CD4-positive, alpha-beta T cell (primary cell): ENCODE results near the gene DYNLT4. TPM values are rescaled to one million over a fixed set of nuclear protein-coding genes. Genes with fewer than 3 reads are reported as not detected.
A peak's percentile ranks its signal among the peaks of the same experiment; 100 is the strongest.

Source experiments
- ATAC-seq: fragments of 200-7000 bp; cut with Tn5 transposase; one replicate; pipeline ENCODE4 v1.10.0; 2022; ENCODE audit warnings: mild to moderate bottlenecking; ENCODE audit not compliant: poor library complexity
- CTCF ChIA-PET: fragments of 350-600 bp; sonication (Branson Sonifier 250); formaldehyde crosslinking; loops from one replicate; lab custom pipeline; 2021; ENCODE audit warnings: antibody characterized with exemption, inconsistent platforms; lab: Charles Lee
- POLR2A ChIA-PET: fragments of 350-600 bp; sonication (Branson Sonifier 250); formaldehyde crosslinking; loops from one replicate; lab custom pipeline; 2021; ENCODE audit warnings: antibody characterized with exemption, inconsistent platforms; lab: Charles Lee
- DNase-seq, 14 experiments: peaks; one replicate each; pipeline ENCODE4 v3.0.0-alpha.2; 2013 to 2020; ENCODE audit warnings: mixed read lengths in 2 of 14
- H3K27ac ChIP-seq, 2 donors: one replicate each; pipeline versions ENCODE4 v1.5.1 to v1.7.0; 2013; ENCODE audit warnings: low read length in 2 of 2, low read depth in 1 of 2, mild to moderate bottlenecking in 1 of 2
- H3K27me3 ChIP-seq, 2 experiments: 1 replicate in 1 of 2; 2 replicates in 1 of 2; pipeline versions ENCODE4 v1.6.1 to v1.7.0; 2013; ENCODE audit warnings: low read length in 2 of 2, control low read depth in 1 of 2, mild to moderate bottlenecking in 1 of 2, moderate library complexity in 1 of 2; ENCODE audit not compliant: insufficient read depth in 2 of 2, control insufficient read depth in 1 of 2
- H3K36me3 ChIP-seq: one replicate; pipeline ENCODE4 v1.6.1; 2013; ENCODE audit warnings: low read length, control low read depth; ENCODE audit not compliant: insufficient read depth
- H3K4me1 ChIP-seq: one replicate; pipeline ENCODE4 v1.6.1; 2013; ENCODE audit warnings: low read length, control low read depth; ENCODE audit not compliant: insufficient read depth
- H3K4me3 ChIP-seq: one replicate; pipeline ENCODE4 v1.5.1; 2013; ENCODE audit warnings: mild to moderate bottlenecking, low read length, moderate library complexity
- H3K9me3 ChIP-seq, 2 experiments: 1 replicate in 1 of 2; 2 replicates in 1 of 2; pipeline versions ENCODE4 v1.6.1 to v1.7.0; 2013; ENCODE audit warnings: low read length in 2 of 2, mild to moderate bottlenecking in 2 of 2, control low read depth in 1 of 2, moderate library complexity in 1 of 2; ENCODE audit not compliant: control insufficient read depth in 1 of 2, insufficient read depth in 1 of 2
- H3K27ac Mint-ChIP-seq: one replicate; pipeline ENCODE4 v1.8.0; 2020; ENCODE audit warnings: mixed read lengths
- H3K27me3 Mint-ChIP-seq: one replicate; pipeline ENCODE4 v1.8.0; 2021; ENCODE audit warnings: mixed read lengths
- H3K36me3 Mint-ChIP-seq: one replicate; pipeline ENCODE4 v1.8.0; 2021; ENCODE audit warnings: low read depth, mixed read lengths
- H3K4me1 Mint-ChIP-seq: one replicate; pipeline ENCODE4 v1.8.0; 2021; ENCODE audit warnings: low read depth, mixed read lengths
- H3K4me3 Mint-ChIP-seq: one replicate; pipeline ENCODE4 v1.8.0; 2020; ENCODE audit warnings: mild to moderate bottlenecking, mixed read lengths
- H3K9me3 Mint-ChIP-seq: one replicate; pipeline ENCODE4 v1.8.0; 2020; ENCODE audit warnings: mixed read lengths
- intact Hi-C, 2 experiments: fragments of 100-400 bp; cut with DNase I in 1 of 2; cut with micrococcal nuclease in 1 of 2; formaldehyde crosslinking; loops; one replicate each; pipeline versions ENCODE4 v1.15.1 to v1.9.0; 2023 to 2025; cut with DNase I, micrococcal nuclease
- total RNA-seq, 174 experiments: library from RNA in 2 of 174; stranded (reverse) in 2 of 174; gene quantifications; one replicate each; pipeline ENCODE4 v1.2.3 and lab custom pipeline; 2021 to 2026
- TF ChIP-seq, protein P1 (sequence below): fragments of 200-600 bp; IDR thresholded peaks from one replicate; pipeline ENCODE4 v1.8.0; 2022; ENCODE audit warnings: antibody characterized with exemption, mild to moderate bottlenecking

DYNLT4 gene
- total RNA-seq, 2 experiments from 2014 or later, result 1.8 to 2.1 TPM

DNA sequence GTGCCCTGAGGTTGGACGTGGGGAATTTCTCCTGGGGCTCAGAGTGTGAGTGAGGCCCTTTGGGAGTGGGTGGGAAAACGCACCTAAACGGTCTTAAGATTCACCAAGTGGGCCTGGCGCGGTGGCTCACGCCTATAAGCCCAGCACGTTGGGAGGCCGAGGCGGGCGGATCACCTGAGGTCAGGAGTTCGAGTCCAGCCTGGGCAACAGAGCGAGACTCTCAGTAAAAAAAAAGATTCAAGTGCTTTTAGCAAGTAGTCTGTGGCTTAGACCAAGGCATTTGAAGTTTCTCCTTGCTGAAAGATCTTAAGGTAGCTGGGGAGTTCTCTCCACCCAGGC is 30.5 kb downstream of the DYNLT4 start:
- peaks cover 50% of the 10 kb centered on the region for H3K36me3 ChIP-seq

DNA sequence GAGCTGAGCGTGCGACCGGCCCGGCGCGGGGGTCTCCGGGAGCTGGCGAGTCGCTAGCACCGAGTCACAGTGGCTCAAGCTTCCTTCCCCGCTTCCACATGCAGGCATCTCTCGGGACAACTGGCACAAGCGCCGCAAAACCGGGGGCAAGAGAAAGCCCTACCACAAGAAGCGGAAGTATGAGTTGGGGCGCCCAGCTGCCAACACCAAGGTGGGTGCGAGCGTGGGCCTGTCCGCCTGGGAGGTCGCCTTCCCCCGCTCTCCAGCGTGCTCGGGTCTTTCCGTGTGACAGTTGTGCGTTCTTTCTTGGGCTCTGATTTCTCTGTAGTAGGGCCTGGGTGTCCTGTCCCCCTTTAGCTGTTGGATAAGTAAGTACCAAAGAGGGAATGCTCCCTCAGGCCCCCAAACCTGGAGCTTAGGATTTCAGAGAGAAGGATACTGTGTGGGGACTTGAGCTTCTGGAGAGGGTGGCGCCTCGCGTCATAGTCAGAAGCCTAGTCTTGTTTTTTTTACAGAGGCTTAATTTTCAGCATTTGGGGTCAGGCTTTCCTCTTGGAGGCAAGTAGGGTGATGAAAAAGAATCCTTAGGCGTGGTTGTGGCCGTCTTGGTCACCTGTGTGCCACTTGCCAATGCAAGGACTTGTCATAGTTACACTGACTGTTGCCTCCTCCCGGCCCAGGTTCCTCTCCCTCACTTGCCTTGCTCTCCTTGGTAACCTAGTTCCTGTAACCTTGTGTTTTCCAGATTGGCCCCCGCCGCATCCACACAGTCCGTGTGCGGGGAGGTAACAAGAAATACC is 31.0 kb downstream of the DYNLT4 start:
- Histone ChIP-seq H3K27me3 (no peaks in the 10 kb centered on the region), H3K9me3 (no peaks in the 10 kb centered on the region), H3K27ac (peak overlapping the region; percentile 91), H3K4me1 (peaks cover 33% of the 10 kb centered on the region), H3K36me3 (peaks cover 45% of the 10 kb centered on the region), H3K4me3 (peak overlapping the region; percentile 77)
- peak overlapping the region; percentile 90 for H3K4me3 Mint-ChIP-seq
- no peaks in the 10 kb centered on the region for H3K9me3 Mint-ChIP-seq
- H3K27me3 Mint-ChIP-seq, result no peaks in the 10 kb centered on the region
- intact Hi-C loops, result loop anchor here (1.0 to 10.0 kb wide), 9 partner anchors 35 to 719 kb away; partner anchors contain the start of genes RNU5D-1 (in 2 of the 2), ARMH1 (in 1 of the 2), EIF2B3 (in 1 of the 2) and MUTYH (in 1 of the 2)
- peak overlapping the region; percentile 89 for H3K27ac Mint-ChIP-seq
- ChIA-PET CTCF (interaction anchor here (1.3 to 3.8 kb wide), 5 partner anchors 9 to 47 kb away, joined by 8 to 20 read pairs (median 11); partner anchors contain the start of genes PLK3 and RNU5D-1), POLR2A (interaction anchor here (0.7 to 4.5 kb wide), 31 partner anchors 9 to 910 kb away, joined by 3 to 65 read pairs (median 6); partner anchors contain the start of genes BEST4, BTBD19, CCDC163 and DYNLT4)
- peaks cover 54% of the 10 kb centered on the region for H3K4me1 Mint-ChIP-seq
- DNase-seq (peak in 8 of 14 experiments; percentile 20 to 64 (median 27)), ATAC-seq (peak; percentile 17)
- TF ChIP-seq, protein P1, sequence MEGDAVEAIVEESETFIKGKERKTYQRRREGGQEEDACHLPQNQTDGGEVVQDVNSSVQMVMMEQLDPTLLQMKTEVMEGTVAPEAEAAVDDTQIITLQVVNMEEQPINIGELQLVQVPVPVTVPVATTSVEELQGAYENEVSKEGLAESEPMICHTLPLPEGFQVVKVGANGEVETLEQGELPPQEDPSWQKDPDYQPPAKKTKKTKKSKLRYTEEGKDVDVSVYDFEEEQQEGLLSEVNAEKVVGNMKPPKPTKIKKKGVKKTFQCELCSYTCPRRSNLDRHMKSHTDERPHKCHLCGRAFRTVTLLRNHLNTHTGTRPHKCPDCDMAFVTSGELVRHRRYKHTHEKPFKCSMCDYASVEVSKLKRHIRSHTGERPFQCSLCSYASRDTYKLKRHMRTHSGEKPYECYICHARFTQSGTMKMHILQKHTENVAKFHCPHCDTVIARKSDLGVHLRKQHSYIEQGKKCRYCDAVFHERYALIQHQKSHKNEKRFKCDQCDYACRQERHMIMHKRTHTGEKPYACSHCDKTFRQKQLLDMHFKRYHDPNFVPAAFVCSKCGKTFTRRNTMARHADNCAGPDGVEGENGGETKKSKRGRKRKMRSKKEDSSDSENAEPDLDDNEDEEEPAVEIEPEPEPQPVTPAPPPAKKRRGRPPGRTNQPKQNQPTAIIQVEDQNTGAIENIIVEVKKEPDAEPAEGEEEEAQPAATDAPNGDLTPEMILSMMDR, result no peak
- H3K36me3 Mint-ChIP-seq, result peaks cover 51% of the 10 kb centered on the region

More for the DNA sequence above, 30.5 kb downstream of the DYNLT4 start:
- Histone ChIP-seq H3K4me1 (peaks cover 33% of the 10 kb centered on the region), H3K4me3 (peak overlapping the region; percentile 77), H3K27me3 (no peaks in the 10 kb centered on the region), H3K9me3 (no peaks in the 10 kb centered on the region), H3K27ac (peak overlapping the region; percentile 91)
- TF ChIP-seq, protein P1, result no peak
- H3K27ac Mint-ChIP-seq, result peak overlapping the region; percentile 89
- H3K4me3 Mint-ChIP-seq, result peak overlapping the region; percentile 90
- peaks cover 54% of the 10 kb centered on the region for H3K4me1 Mint-ChIP-seq
- intact Hi-C loops, result loop anchor here in 1 of 2 experiments (2.0 to 10.0 kb wide), 7 partner anchors 36 to 718 kb away; partner anchors contain the start of genes ARMH1, MUTYH, RNU5D-1 and TESK2
- ChIA-PET POLR2A (interaction anchor here (0.7 to 4.5 kb wide), 16 partner anchors 9 to 723 kb away, joined by 4 to 65 read pairs (median 18); partner anchors contain the start of genes BEST4, BTBD19, CCDC163 and DYNLT4), CTCF (interaction anchor here (1.9 to 3.8 kb wide), 3 partner anchors 8 to 45 kb away, joined by 11 to 20 read pairs (median 14); partner anchors contain the start of genes PLK3 and RNU5D-1)
- no peaks in the 10 kb centered on the region for H3K27me3 Mint-ChIP-seq
- ATAC-seq (no peak), DNase-seq (no peak)
- H3K9me3 Mint-ChIP-seq, result no peaks in the 10 kb centered on the region
- peaks cover 57% of the 10 kb centered on the region for H3K36me3 Mint-ChIP-seq
